ENCODE measurements around the gene NPHP4. TPM values are rescaled to one million over a fixed set of nuclear protein-coding genes. Genes with fewer than 3 reads are reported as not detected.

The NPHP4 gene
- total and polyA plus RNA-seq, 9 of the 15 experiments (the other 6 are each of a cell fraction or from before 2014, with no cell fraction given) = 0.52 to 26.2 (median 6.7) TPM

DNA sequence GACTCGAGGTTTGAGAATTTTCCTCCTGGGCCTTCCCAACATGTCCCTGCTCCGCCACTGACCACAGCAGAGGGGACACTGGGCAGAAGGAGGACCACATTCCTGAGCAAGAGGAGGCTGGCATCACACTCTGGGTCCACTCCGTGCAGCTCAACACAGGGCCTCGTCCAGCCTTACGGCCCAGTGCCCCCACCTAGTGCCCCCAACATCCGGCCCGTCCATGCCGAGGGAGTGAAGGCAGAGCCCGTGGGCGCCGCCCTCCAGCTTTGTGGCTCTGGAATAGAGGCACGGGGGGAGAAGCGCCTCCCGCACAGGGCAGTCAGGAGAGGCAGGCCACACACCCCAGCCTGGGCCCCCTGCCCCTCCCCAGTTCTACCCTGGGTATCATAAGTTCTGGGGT is 158.3 kb downstream of the NPHP4 start:
- WGBS (ENCODE audit: insufficient coverage, low coverage, missing lambda C conversion rate) = 4% methylated on average over 13 of the region's 14 CpGs
- no peak overlapping the region for H3K4me2 ChIP-seq (ENCODE audit: insufficient read depth, low read length)
- no peak overlapping the region for H2AFZ ChIP-seq (ENCODE audit: low read depth, low read length)
- intact Hi-C loops (cut with micrococcal nuclease) = loop anchor here (10.0 kb wide), 1 partner anchor 79 kb away; no protein-coding TSS in a partner anchor
- no peak for ATAC-seq
- no peak overlapping the region; a peak in 1 of 4 replicates for H3K9ac ChIP-seq (ENCODE audit: insufficient read depth in 1 of 2, low read depth in 2 of 2, low read length in 2 of 2)
- TF ChIP-seq, protein P1, sequence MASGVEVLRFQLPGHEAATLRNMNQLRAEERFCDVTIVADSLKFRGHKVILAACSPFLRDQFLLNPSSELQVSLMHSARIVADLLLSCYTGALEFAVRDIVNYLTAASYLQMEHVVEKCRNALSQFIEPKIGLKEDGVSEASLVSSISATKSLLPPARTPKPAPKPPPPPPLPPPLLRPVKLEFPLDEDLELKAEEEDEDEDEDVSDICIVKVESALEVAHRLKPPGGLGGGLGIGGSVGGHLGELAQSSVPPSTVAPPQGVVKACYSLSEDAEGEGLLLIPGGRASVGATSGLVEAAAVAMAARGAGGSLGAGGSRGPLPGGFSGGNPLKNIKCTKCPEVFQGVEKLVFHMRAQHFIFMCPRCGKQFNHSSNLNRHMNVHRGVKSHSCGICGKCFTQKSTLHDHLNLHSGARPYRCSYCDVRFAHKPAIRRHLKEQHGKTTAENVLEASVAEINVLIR (CRISPR knock-in tag; IDR thresholded peaks at IDR 0.05) = no peak
- no peak for TF ChIP-seq HOMEZ (CRISPR knock-in tag; IDR thresholded peaks at IDR 0.05)
- no peak for TF ChIP-seq ZBTB17 (CRISPR knock-in tag; IDR thresholded peaks at IDR 0.05)
- CTCF ChIA-PET (ENCODE audit: low intra/inter-chr PET ratio) = no interaction called here
- H3K36me3 ChIP-seq (ENCODE audit: control insufficient read depth, insufficient read depth, low read length) = no peaks in the 10 kb centered on the region
- H3K79me2 ChIP-seq (ENCODE audit: control insufficient read depth, insufficient read depth, low read length) = no peaks in the 10 kb centered on the region
- peaks cover 40 to 66% of the 10 kb centered on the region in 2 experiments for H3K27me3 ChIP-seq (ENCODE audit: control insufficient read depth in 2 of 2, insufficient read depth in 2 of 2, low read length in 2 of 2)
- in situ Hi-C loops (cut with MboI) = no loop called here
- H4K20me1 ChIP-seq (replicated peaks; ENCODE audit: control insufficient read depth, insufficient read depth, low read length) = peaks cover 13% of the 10 kb centered on the region
- no peaks in the 10 kb centered on the region for H3K9me3 ChIP-seq (replicated peaks; ENCODE audit: control insufficient read depth, insufficient read depth, low read depth, low read length)
- H3K9me1 ChIP-seq (ENCODE audit: control insufficient read depth, insufficient read depth, low read length) = peaks cover 4% of the 10 kb centered on the region
- no peak for FAIRE-seq
- POLR2A ChIA-PET = interaction anchor here (0.6 to 0.9 kb wide), 2 partner anchors 80 to 138 kb away, joined by 3 read pairs; no protein-coding TSS in a partner anchor
- no peak for DNase-seq (ENCODE audit: extremely low read depth in 1 of 4, low spot score in 3 of 4)
- H3K4me1 ChIP-seq (replicated peaks in 1 of 2; ENCODE audit: control insufficient read depth in 2 of 2, insufficient read depth in 2 of 2, low read length in 2 of 2) = peaks cover 0 to 10% of the 10 kb centered on the region in 2 experiments; a peak in 1 of 5 replicates
- no peak overlapping the region for H3K4me3 ChIP-seq
- H3K27ac ChIP-seq (ENCODE audit: extremely low read depth, low read depth, low read length) = no peak overlapping the region
- BruUV-seq (replicated peaks) = no TSS peak
